22Rv1 (cell line): ENCODE measurements around the gene HSD17B11.

Source experiments
- ZFX ChIP-seq: fragments of 450-650 bp; IDR thresholded peaks from 2 replicates; pipeline ENCODE4 v1.6.1; 2017; ENCODE audit warnings: antibody characterized with exemption, borderline replicate concordance
- TF ChIP-seq, protein P1 (sequence below): fragments of 450-650 bp; IDR thresholded peaks from 2 replicates; pipeline ENCODE4 v1.5.1; 2017; ENCODE audit warnings: mild to moderate bottlenecking

DNA sequence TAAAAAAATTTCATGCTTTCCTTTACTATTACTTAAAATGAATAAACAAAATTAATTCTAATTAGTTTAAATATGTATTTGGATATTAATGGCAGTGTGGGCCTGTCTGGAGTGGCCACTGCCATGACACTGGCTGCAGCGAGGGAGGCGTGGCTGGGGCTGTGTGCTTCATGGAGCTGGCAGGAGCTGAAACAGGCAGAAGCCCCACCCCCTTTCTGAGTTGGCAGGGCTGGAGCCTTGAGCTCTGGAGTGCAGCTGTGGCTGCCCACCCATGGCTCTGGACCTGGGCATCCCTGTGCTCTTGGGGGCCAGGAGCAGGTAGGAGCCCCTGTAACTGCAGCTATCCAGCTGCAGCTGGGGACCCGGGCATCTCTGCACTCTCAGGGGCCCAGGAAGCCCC, 8.2 kb upstream of the HSD17B11 start:
- TF ChIP-seq, protein P1, sequence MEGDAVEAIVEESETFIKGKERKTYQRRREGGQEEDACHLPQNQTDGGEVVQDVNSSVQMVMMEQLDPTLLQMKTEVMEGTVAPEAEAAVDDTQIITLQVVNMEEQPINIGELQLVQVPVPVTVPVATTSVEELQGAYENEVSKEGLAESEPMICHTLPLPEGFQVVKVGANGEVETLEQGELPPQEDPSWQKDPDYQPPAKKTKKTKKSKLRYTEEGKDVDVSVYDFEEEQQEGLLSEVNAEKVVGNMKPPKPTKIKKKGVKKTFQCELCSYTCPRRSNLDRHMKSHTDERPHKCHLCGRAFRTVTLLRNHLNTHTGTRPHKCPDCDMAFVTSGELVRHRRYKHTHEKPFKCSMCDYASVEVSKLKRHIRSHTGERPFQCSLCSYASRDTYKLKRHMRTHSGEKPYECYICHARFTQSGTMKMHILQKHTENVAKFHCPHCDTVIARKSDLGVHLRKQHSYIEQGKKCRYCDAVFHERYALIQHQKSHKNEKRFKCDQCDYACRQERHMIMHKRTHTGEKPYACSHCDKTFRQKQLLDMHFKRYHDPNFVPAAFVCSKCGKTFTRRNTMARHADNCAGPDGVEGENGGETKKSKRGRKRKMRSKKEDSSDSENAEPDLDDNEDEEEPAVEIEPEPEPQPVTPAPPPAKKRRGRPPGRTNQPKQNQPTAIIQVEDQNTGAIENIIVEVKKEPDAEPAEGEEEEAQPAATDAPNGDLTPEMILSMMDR = no peak
- TF ChIP-seq ZFX = no peak
